HG02588 (cell line): ENCODE measurements around the gene DDX56.
"Not testable (repeated sequence)": the region's sequence is repeated elsewhere in the genome, so short reads cannot be mapped to it uniquely, and the experiment has no call there.

Experiments
- ATAC-seq: cut with Tn5 transposase; IDR thresholded peaks from one replicate; pipeline ENCODE4 v1.9.1; 2021; ENCODE audit warnings: mild to moderate bottlenecking, moderate library complexity; ENCODE audit not compliant: unreplicated experiment

DDX56 gene

GRCh38 chr7:44564606-44565005, 9.1 kb downstream of the DDX56 start:
- no peak for ATAC-seq

- no peak for ATAC-seq
These were observed 10.5 kb downstream of the DDX56 start for GRCh38 chr7:44563171-44563679.

- ATAC-seq: not testable (repeated sequence)
These were observed 11.1 kb downstream of the DDX56 start for GRCh38 chr7:44562622-44562962.

- no peak for ATAC-seq
These were observed 11.6 kb downstream of the DDX56 start for GRCh38 chr7:44561962-44562621.

- ATAC-seq: no peak
These were observed 12.2 kb downstream of the DDX56 start for GRCh38 chr7:44561481-44561880.

GRCh38 chr7:44559485-44559884, 14.2 kb downstream of the DDX56 start:
- ATAC-seq: no peak

GRCh38 chr7:44557485-44557884, 16.2 kb downstream of the DDX56 start:
- no peak for ATAC-seq

GRCh38 chr7:44555350-44555749, 18.4 kb downstream of the DDX56 start:
- no peak for ATAC-seq

- ATAC-seq: not testable (repeated sequence)
These were observed 21.2 kb downstream of the DDX56 start for GRCh38 chr7:44552473-44553005.

GRCh38 chr7:44549457-44549856, 24.3 kb downstream of the DDX56 start:
- ATAC-seq: no peak

GRCh38 chr7:44548893-44549292, 24.8 kb downstream of the DDX56 start:
- ATAC-seq: no peak

GRCh38 chr7:44547536-44548231, 26.0 kb downstream of the DDX56 start:
- no peak for ATAC-seq

- no peak for ATAC-seq
These were observed 31.7 kb downstream of the DDX56 start for GRCh38 chr7:44541876-44542610.

GRCh38 chr7:44541028-44541869, 32.5 kb downstream of the DDX56 start, which contains the start of gene NPC1L1:
Gene NPC1L1 (minus strand): TSS chr7:44541330. CDS start chr7:44541259, 71 bp downstream.
- no peak for ATAC-seq

GRCh38 chr7:44540592-44541027, 33.1 kb downstream of the DDX56 start:
- ATAC-seq: no peak

GRCh38 chr7:44539669-44540506, 33.8 kb downstream of the DDX56 start:
- no peak for ATAC-seq

GRCh38 chr7:44538798-44539668, 34.7 kb downstream of the DDX56 start:
- no peak for ATAC-seq

- ATAC-seq: no peak
These were observed 35.5 kb downstream of the DDX56 start for GRCh38 chr7:44538093-44538797.
